GM21515 (cell line): ENCODE results near the gene UBA1.

ENCODE experiments used
- ATAC-seq: cut with Tn5 transposase; IDR thresholded peaks from one replicate; pipeline ENCODE4 v1.9.1; 2021; ENCODE audit not compliant: unreplicated experiment

The UBA1 gene

DNA sequence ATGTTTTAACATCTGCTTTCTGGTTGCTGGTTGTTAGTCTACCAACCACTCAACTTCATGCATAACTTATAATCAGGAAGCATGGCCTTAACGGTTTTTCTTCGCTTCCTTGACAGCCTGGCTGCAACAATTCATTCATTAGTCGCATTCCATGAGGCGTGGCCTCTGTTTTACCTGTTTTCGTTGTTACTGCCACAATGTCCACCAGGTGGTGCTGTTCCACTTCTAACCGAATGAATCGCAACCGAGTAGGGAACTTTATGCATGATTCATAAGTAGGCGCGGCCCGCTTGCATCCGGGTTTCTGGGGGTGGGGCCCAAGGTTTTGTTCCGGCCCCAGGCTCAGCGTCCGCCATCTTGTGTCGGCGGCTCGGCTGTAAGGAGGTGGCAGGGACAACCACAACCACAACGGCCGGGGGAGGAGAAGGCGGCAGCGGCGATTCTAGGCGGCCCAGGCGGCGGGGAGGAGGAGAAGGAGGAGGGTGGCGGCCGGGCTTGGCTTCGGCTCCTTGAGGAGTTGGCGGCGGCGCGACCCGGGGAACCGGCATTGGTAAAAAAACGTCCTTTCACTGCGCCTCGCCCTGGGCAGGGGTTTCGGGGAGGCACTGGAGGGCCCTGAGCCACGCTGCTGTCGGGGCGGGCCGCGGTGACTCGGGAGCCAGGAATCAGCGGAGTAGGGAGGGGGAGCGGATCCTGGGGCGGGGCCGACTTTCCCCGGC, at the start of gene UBA1:
Gene UBA1 (plus strand): TSS at position 355 of the 719 bp plus-strand sequence. CDS start 4,974 bp downstream, outside the sequence.
- ATAC-seq = peak; percentile 51

DNA sequence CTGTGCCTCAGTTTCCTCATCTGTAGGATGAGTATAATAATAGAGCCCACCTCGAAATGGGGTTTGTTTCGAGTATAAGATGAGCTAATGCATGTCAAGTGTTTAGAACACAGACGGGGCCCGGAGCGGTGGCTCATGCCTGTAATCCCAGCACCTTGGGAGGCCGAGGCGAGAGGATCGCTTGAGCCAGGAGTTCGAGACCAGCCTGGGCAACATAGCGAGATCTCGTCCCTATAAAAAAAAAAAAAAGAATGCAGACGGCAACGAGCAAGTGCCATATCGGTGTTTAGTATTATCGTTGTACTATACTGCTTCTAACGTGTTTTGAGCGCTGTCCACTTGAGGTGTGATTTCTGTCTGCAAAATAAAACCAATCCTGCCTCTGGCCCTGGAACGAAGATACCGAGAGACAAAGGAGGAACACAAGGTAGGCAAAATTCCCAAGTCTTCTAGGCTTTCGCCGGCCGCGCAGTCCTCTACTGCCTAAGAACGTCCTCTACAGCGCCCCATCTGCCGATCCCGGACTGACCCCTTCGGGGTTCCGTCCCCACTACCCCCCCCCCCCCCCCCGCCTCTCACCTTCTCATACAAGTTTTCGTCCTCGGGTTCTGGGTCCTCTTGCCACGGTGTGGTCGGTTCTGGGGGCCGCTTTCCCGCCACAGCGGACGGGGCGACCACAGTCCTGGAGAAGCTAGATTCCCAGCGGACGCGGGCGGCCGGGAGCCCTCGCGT, 49.6 kb upstream of the UBA1 start:
- ATAC-seq = peak; percentile 10

DNA sequence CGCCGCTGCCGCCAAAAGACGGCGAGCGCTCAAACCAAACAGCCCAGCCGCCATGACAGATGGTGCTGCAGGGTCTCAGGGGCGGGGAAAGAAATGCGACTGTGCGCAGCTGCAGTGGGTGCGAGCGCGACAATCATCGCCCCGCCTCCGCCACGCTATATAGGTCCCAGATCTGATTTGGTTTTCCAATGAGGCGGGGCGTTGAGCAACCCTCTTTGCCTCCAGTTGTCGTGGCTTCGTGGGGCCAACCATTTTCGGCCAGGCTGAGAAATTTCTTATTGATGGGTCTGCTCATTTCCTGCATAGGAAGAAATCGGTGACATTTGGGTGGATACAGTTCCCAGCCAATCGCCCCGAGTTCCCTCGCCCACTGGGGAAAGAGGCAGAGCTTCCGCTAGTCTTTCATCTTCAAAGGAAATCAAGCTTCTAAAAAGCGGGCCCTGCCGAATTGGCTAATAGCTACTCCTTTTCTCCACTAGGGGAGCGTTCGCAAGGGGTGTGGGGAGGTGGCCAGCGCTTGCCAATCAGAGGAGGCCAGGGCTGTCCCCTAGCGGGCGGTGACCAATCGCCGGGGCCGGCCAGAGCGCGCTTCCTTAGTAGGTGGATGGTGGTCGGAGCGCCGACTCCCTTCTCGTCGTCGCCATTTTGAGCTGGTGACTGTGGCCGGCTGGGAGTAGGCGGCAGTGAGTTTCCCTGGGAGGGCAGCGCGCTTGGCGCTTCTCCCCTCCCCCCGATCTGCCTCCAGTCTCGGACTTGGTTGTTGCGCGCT, 48.8 kb upstream of the UBA1 start, which contains the start of the genes NDUFB11 and RBM10:
Gene NDUFB11 (minus strand): TSS at position 77 of the 769 bp plus-strand sequence. CDS start 23 bp downstream, at position 54.
Gene RBM10 (plus strand): TSS at position 596 of the 769 bp plus-strand sequence. CDS start 2,261 bp downstream, outside the sequence.
- peak; percentile 84 for ATAC-seq

DNA sequence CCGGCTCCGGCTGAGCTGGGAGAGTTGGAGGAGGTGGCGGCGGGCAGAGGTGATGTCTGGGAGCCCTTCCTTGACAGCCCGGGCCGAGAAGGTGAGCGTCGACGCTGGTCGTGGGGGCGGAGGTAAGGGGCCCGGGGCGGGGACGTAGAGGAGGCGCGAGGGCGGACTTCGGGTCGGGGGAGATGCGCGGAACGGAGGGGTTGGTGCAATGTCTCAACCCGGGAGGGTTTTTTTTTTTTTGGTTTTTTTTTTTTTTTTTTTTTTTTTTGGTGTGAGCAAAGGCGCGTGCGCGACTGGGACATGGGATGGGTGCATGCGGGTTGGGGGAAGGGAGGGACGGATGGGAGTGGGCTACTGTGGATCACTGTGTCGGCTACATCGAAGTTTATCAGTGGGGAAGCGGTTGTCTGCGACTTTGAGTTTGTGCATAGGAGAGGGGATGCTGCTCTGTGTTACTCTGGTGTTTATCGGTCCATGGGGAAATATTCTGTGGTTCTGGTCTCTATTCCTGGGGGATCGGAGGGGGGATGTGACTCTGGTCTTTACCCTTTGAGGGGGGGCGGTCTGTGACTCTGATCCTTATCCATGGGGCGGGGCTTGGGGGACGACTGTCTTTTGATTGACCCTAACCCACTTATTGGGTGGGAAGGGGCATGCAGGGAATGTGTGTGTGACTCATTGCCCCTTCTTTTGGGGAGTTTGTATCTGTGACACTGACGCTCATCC, 48.1 kb upstream of the UBA1 start:
- ATAC-seq = peak; percentile 36

DNA sequence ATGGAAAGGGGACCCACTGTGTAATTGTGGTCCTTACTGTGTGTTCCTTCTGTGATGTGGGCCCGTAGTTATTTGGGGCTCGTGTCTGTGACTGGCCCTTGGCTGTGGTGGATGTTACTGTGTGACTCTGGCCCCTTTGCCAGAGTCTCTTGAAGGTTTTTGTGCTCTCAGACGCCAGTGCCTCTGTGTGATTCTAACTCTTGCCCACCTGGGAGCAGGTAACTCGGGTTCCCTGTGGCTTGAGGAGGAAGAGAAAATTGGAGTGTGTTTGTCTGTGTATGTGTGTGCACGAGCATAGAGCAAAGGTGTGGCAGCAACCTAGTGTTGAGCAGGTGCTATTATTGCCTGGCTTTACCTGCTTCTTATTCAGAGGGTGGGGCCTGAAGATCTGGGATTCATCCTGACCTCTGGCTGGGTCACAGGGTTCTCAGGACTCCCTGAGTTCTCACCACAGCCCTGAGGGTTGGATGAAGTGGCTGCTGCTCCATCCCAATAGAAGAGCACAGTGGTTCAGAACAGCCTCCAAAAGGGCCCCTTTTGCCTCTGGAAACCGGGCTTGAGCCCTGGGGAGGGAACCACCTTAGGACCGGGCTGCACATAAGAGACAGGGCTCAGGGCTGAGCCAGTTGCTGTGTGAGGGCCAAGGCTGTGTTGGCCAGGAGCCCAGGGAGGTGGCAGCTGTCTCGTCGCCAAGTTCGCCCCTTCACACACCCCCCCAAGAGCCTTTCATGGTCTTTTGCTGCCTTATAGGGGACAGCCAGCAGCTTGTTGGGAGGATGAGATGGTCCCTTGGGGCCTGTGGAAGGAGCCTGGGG, 47.3 kb upstream of the UBA1 start:
- no peak for ATAC-seq

DNA sequence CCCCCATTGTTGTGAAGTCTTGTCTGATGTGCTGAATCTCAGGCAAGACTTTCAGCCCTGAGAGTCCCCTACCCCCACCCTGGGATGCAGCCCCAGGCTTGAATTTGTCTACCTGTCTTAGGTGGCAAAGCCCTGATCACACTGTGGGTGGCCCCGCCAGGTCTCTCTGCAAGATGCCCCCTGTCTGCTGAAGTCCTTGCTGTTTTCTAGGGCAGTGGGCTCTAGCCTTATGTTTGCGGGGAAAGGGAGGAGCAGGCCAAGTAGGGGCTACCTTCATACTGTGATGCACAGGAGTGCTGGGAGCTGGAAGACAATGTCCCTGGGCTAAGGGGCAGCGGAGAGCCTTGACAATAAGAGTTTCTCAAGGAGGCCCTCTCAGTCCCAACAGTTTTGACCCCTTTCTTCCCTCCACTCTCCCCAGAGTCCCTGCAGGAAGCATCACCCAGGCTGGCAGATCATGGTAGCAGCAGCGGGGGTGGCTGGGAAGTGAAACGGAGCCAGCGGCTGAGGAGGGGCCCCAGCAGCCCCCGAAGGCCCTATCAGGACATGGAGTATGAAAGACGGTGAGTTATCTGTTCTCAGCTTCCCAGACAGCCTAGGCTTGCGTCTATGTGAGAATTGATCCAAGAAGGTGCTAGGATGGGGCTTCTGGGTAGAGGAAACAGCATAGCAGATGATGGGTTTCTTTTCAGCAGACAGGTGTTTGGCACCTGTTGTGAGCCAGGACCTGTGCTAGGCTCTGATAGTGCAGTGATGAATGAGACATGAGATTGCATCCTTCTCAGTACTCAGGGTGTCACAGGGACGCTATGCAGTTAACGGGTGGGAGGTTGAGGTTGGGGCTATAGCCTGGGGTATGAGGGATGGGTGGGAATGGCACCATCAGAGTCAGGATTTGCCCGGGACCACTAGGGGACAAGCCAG, 46.4 kb upstream of the UBA1 start:
- no peak for ATAC-seq

DNA sequence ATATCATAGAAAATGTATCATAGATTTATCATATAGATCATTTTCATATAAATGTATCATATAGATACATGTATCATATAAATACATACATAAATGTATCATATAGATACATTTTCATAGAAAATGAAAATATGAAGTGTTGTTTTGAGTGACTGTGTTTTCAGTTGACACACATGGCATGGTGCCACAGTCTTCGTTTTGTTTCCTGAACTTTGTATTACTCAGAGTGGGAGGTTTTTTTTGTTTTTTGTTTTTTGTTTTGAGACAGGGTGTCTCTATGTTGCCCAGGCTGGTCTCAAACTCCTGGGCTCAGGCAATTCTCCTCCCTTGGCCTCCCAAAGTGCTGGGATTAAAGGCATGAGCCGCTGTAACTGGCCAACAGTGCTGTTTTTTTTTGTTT, 44.7 kb upstream of the UBA1 start:
- ATAC-seq = no peak

DNA sequence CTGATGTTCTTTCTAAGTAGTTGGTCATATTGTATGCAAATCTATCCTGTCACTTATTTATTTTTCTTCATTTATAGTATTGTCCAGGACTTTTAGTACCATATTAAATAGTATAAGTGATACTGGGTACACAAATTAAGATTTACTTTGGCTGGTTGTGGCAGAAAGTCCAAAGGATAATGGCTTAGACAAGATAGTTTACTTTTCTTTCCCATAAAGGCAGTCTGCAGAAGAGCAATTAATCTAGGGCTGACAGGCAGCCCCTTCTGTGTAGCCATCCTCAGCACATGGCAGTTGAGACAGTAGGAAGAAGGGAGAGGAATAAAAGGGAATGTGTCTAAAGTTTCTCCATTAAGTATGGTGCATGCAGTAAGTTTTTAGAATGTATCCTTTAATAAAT, 42.2 kb upstream of the UBA1 start:
- ATAC-seq = no peak

DNA sequence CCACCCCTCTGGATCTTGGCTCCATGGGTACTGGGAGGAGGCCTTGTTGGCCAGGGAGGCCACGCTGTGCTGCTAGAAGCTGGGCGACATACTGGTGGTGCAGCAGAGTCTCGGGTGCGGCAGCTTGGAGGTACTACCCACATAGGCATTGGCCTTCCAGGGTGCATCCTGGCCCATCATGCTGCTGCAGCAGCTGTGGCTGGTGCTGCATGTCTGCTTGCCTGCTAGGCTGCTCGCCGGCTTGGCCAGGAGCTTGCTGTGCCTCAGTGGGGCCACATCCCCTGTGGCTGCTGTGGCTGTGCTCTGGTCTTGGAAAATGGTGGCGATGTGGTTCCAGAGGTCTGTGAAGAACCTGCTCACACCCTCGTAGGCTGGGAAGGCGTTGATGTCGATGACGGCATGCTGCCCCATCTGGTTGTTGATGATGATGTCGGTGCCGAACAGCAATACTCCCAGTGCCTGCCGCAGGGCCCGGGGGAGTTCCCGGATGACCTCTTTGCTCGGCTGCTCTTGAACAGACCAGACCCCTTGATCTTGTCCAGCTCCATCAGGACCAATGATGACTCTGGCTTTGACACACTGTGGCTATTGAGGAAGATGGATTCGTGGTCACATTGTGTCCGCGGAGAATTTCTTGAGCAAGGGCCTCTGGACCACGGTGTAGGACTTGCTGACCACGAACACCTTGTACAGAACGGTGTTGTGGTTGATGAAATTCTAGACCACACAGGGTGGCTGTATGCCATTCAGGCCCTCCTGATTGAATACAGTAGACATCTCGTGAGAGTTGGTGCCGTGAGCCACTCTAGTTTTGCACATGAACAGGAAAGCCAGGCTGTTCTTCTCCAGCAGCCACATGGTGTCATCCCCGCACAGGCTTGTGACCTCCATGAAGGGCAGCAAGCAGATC, 36.8 kb upstream of the UBA1 start:
- ATAC-seq = no peak

DNA sequence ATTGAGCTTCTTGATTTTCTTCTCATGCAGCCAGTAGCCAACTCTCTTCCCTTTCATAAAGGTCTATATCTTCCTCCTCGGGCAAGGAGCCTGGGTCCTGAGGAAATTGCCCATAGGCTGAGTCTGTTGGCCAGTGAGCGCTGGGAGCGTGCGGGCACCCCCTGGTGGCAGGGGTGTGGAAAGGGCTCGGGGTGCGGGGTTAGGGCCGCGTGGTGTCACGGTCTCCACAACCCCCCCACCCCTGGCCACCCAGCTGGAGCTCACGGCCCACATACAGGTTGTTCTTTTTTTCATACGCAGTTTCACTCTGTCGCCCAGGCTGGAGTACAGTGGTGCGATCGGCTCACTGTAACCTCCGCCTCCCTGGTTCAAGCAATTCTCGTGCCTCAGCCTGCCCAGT, 35.5 kb upstream of the UBA1 start:
- no peak for ATAC-seq

DNA sequence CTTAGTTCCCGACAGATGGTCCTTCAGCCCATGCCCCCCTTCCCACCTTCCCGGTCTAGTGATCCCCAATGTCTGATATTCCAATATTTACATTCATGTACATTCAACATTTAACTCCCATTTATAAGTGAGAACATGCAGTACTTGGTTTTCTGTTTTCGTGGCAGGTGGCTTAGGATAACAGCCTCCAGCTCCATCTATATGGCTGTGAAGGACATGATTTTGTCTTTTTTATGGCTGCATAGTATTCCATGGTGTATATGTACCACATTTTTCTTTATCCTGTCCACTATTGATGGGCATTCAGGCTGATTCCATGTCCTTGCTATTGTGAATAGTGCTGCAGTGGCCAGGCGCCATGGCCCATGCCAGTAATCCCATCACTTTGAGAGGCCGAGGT, 34.8 kb upstream of the UBA1 start:
- ATAC-seq = no peak

DNA sequence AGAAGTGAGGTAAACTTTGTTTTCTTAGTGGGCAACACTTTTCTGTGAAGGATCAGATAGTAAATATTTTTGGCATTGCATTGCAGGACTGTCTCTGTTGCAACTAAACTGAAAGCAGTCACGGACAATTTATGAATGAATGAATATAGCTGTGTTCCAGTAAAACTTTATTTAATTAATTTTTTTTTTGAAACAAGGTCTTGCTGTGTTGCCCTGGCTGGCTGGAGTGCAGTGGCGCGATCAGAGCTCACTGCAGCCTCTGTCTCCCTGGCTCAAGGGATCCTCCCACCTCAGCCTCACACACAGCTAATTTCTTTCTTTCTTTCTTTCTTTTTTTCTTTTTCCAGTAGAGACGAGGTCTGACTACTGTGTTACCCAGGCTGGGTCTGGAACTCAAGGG, 32.8 kb upstream of the UBA1 start:
- no peak for ATAC-seq

DNA sequence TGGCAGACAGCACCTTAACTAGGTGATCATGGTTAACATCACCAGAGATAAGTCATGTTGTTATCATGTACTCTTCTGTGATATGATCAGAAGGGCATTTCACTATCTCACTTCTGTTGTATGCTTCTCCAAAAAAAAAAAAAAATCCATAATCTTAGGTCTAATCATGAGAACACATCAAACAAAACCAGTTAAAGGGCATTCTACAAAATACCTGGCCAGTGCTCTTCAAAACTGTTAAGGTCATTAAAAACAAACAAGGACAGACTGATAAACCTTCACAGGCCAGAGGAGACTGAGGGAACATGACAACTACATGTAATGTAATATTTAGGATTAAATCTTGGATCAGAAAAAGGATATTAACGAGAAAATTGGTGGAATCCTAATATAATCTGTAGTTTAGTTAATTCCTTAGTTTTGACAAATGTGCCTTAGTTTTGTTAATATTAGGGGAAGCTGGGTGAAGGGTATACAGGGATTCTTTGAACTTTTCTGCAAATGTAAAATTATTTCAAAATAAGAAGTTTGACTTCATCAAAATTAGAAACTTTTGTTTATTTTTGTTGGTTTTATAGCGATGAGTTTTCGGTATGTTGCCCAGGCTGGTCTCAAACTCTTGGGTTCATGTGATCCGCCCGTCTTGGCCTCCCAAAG, 30.6 kb upstream of the UBA1 start:
- ATAC-seq = no peak

DNA sequence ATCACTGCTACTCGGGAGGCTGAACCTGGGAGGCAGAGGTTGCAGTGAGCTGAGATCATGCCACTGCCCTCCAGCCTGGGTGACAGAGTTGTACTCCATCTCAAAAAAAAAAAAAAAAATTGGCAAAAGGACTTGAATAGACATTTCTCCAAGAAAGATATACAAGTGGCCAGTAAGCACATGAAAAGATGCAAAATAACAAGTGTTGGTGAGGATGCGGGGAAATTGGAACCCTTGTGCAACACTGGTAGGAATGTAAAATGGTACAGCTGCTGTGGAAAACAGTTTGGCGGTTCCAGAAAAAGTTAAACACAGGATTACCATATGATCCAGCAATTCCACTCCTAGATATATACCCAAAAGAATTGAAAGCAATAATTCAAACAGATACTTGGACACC, 29.2 kb upstream of the UBA1 start:
- no peak for ATAC-seq

DNA sequence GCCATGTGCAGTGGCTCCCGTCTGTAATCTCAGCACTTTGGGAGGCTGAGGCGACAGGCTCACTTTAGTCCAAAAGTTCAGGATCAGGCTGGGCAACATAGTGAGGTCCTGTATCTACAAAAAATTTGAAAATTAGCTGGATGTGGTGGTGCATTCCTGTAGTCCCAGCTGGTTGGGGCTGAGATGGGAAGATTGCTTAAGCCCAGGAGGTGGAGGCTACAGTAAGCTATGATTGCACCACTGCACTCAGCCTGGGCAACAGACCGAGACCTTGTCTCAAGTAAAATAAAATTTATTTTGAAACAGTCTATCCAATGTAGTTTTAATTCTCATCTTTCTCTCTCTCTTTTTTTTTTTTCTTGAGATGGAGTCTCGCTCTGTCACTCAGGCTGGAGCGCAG, 27.5 kb upstream of the UBA1 start:
- ATAC-seq = no peak

DNA sequence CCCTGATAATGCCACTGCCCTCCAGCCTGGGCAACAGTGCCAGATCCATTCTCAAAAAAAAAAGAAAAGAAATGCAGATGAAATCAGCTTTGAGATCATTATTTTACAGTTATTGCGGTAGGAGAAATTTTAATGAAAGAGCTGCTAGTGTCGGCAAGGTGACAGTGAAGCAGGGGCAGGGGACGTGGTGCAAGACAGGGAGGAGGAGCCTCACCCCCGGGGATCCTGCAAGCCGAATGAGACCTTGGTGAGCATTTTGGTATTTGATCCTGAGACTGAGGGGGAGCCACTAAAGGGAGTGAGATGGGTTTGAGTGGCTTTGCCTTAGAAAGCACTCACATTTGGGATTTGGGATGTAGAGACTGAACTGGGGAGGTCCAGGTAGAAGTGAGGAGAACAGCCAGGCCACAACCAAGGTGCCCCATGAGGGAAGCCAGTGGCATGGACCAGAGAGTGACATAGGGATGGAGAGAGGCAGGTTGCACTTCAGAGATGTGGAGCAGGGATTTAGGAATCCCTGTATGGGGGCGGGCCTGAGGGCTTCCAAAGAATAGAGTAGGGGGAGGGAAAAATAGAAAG, 25.0 kb upstream of the UBA1 start:
- ATAC-seq = no peak

DNA sequence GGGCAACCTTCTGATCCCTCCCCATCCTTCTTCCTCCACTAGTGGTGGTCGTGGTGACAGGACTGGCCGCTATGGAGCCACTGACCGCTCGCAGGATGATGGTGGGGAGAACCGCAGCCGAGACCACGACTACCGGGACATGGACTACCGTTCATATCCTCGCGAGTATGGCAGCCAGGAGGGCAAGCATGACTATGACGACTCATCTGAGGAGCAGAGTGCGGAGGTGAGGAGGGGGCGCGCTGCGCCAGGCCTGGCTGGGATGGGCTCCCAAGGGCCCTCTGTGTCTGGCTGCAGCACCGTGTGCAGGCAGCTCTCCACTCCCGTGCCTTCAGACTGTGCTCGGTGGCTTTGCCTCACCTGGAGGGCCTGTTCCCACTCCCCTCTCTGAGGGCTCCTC, 24.4 kb upstream of the UBA1 start:
- ATAC-seq = no peak
